Measurements from ENCODE around the gene MGRN1.

MGRN1 gene

GRCh38 chr16:4646773-4647643, 22.4 kb downstream of the MGRN1 start:
- H2BK120ac ChIP-seq (ENCODE audit: low read depth, low read length), result no peak overlapping the region
- DNase-seq, result no peak

GRCh38 chr16:4647644-4647980, 23.0 kb downstream of the MGRN1 start:
- Histone ChIP-seq H3K4me1 (ENCODE audit: control insufficient read depth, insufficient read depth, low read depth, low read length) (peaks cover 17% of the 10 kb centered on the region), H3K36me3 (ENCODE audit: control insufficient read depth in 1 of 2, insufficient read depth in 2 of 2, low read depth in 1 of 2, low read length in 2 of 2) (peaks cover 38 to 58% of the 10 kb centered on the region in 2 experiments), H3K27ac (ENCODE audit: low read length, poor library complexity, severe bottlenecking) (no peak overlapping the region), H4K8ac (ENCODE audit: low read length) (no peak overlapping the region), H3K4ac (ENCODE audit: low read depth in 1 of 2, low read length in 2 of 2) (no peak overlapping the region), H2BK120ac (ENCODE audit: low read depth, low read length) (no peak overlapping the region), H3K4me3 (ENCODE audit: insufficient read depth in 1 of 2, low read depth in 1 of 2, low read length in 2 of 2) (no peak overlapping the region), H3K27me3 (ENCODE audit: control insufficient read depth in 1 of 2, insufficient read depth in 1 of 2, low read length in 2 of 2) (no peaks in the 10 kb centered on the region), H3K14ac (ENCODE audit: low read length in 2 of 2) (no peak overlapping the region), H3K9ac (ENCODE audit: low read length) (no peak overlapping the region), H3K9me3 (ENCODE audit: control insufficient read depth, low read length) (no peaks in the 10 kb centered on the region), H2BK15ac (ENCODE audit: low read depth, poor library complexity, severe bottlenecking) (no peak overlapping the region), H2BK5ac (ENCODE audit: low read depth, low read length, poor library complexity, severe bottlenecking) (no peak overlapping the region), H2AFZ (ENCODE audit: low read depth, low read length) (no peak overlapping the region), H4K91ac (ENCODE audit: low read length) (no peak overlapping the region), H3K23ac (ENCODE audit: low read length in 2 of 2) (no peak overlapping the region), H3K18ac (ENCODE audit: low read depth in 1 of 2, low read length in 2 of 2) (no peak overlapping the region), H2BK12ac (ENCODE audit: low read length in 2 of 2) (no peak overlapping the region), H3K79me1 (replicated peaks; ENCODE audit: low read length, poor library complexity, severe bottlenecking) (peaks cover 36% of the 10 kb centered on the region), H2AK5ac (ENCODE audit: low read length, severe bottlenecking) (no peak overlapping the region), H3K4me2 (ENCODE audit: low read length, poor library complexity, severe bottlenecking) (no peak overlapping the region)
- no peak for DNase-seq
- 99% methylated on average over 8 of the region's 8 CpGs for WGBS

More at GRCh38 chr16:4646773-4647643, 22.4 kb downstream of the MGRN1 start:
- Histone ChIP-seq H3K27me3 (ENCODE audit: control insufficient read depth in 1 of 2, insufficient read depth in 1 of 2, low read length in 2 of 2) (no peaks in the 10 kb centered on the region), H3K18ac (ENCODE audit: low read depth in 1 of 2, low read length in 2 of 2) (no peak overlapping the region), H3K27ac (ENCODE audit: low read length, poor library complexity, severe bottlenecking) (no peak overlapping the region), H3K9me3 (ENCODE audit: control insufficient read depth, low read length) (no peaks in the 10 kb centered on the region), H3K9ac (ENCODE audit: low read length) (no peak overlapping the region), H3K79me1 (replicated peaks; ENCODE audit: low read length, poor library complexity, severe bottlenecking) (peaks cover 30% of the 10 kb centered on the region), H3K4me3 (ENCODE audit: insufficient read depth in 1 of 2, low read depth in 1 of 2, low read length in 2 of 2) (no peak overlapping the region), H4K91ac (ENCODE audit: low read length) (peak overlapping the region; percentile 28), H4K8ac (ENCODE audit: low read length) (no peak overlapping the region), H2BK5ac (ENCODE audit: low read depth, low read length, poor library complexity, severe bottlenecking) (no peak overlapping the region), H2AFZ (ENCODE audit: low read depth, low read length) (no peak overlapping the region), H2BK12ac (ENCODE audit: low read length in 2 of 2) (no peak overlapping the region), H3K36me3 (ENCODE audit: control insufficient read depth in 1 of 2, insufficient read depth in 2 of 2, low read depth in 1 of 2, low read length in 2 of 2) (peaks cover 32 to 52% of the 10 kb centered on the region in 2 experiments), H2AK5ac (ENCODE audit: low read length, severe bottlenecking) (no peak overlapping the region), H3K14ac (ENCODE audit: low read length in 2 of 2) (no peak overlapping the region), H3K4ac (ENCODE audit: low read depth in 1 of 2, low read length in 2 of 2) (no peak overlapping the region), H3K4me1 (ENCODE audit: control insufficient read depth, insufficient read depth, low read depth, low read length) (peaks cover 12% of the 10 kb centered on the region), H2BK15ac (ENCODE audit: low read depth, poor library complexity, severe bottlenecking) (no peak overlapping the region), H3K23ac (ENCODE audit: low read length in 2 of 2) (no peak overlapping the region), H3K4me2 (ENCODE audit: low read length, poor library complexity, severe bottlenecking) (no peak overlapping the region)
- WGBS, result 96% methylated on average over 22 of the region's 22 CpGs

GRCh38 chr16:4648917-4649316, 24.3 kb downstream of the MGRN1 start:
- H2AK5ac ChIP-seq (ENCODE audit: low read length, severe bottlenecking), result no peak overlapping the region
- no peak overlapping the region for H2AFZ ChIP-seq (ENCODE audit: low read depth, low read length)
- 95% methylated on average over 13 of the region's 13 CpGs for WGBS
- no peak overlapping the region for H3K9ac ChIP-seq (ENCODE audit: low read length)
- H2BK15ac ChIP-seq (ENCODE audit: low read depth, poor library complexity, severe bottlenecking), result no peak overlapping the region
- no peaks in the 10 kb centered on the region for H3K27me3 ChIP-seq (ENCODE audit: control insufficient read depth in 1 of 2, insufficient read depth in 1 of 2, low read length in 2 of 2)
- no peak overlapping the region for H3K27ac ChIP-seq (ENCODE audit: low read length, poor library complexity, severe bottlenecking)
- H3K36me3 ChIP-seq (ENCODE audit: control insufficient read depth in 1 of 2, insufficient read depth in 2 of 2, low read depth in 1 of 2, low read length in 2 of 2), result peaks cover 49 to 64% of the 10 kb centered on the region in 2 experiments
- H4K91ac ChIP-seq (ENCODE audit: low read length), result no peak overlapping the region
- H3K4me3 ChIP-seq (ENCODE audit: insufficient read depth in 1 of 2, low read depth in 1 of 2, low read length in 2 of 2), result no peak overlapping the region
- peaks cover 42% of the 10 kb centered on the region for H3K79me1 ChIP-seq (replicated peaks; ENCODE audit: low read length, poor library complexity, severe bottlenecking)
- no peak for DNase-seq
- no peak overlapping the region for H3K4me2 ChIP-seq (ENCODE audit: low read length, poor library complexity, severe bottlenecking)
- no peak overlapping the region for H3K18ac ChIP-seq (ENCODE audit: low read depth in 1 of 2, low read length in 2 of 2)
- no peak overlapping the region for H2BK12ac ChIP-seq (ENCODE audit: low read length in 2 of 2)
- H3K14ac ChIP-seq (ENCODE audit: low read length in 2 of 2), result no peak overlapping the region
- no peaks in the 10 kb centered on the region for H3K9me3 ChIP-seq (ENCODE audit: control insufficient read depth, low read length)
- no peak overlapping the region for H2BK120ac ChIP-seq (ENCODE audit: low read depth, low read length)
- no peak overlapping the region for H2BK5ac ChIP-seq (ENCODE audit: low read depth, low read length, poor library complexity, severe bottlenecking)
- H3K23ac ChIP-seq (ENCODE audit: low read length in 2 of 2), result no peak overlapping the region
- peaks cover 27% of the 10 kb centered on the region for H3K4me1 ChIP-seq (ENCODE audit: control insufficient read depth, insufficient read depth, low read depth, low read length)
- H3K4ac ChIP-seq (ENCODE audit: low read depth in 1 of 2, low read length in 2 of 2), result no peak overlapping the region
- H4K8ac ChIP-seq (ENCODE audit: low read length), result no peak overlapping the region

- Histone ChIP-seq H4K8ac (ENCODE audit: low read length) (no peak overlapping the region), H3K27me3 (ENCODE audit: control insufficient read depth in 1 of 2, insufficient read depth in 1 of 2, low read length in 2 of 2) (no peaks in the 10 kb centered on the region), H3K79me1 (replicated peaks; ENCODE audit: low read length, poor library complexity, severe bottlenecking) (peaks cover 52% of the 10 kb centered on the region), H3K23ac (ENCODE audit: low read length in 2 of 2) (no peak overlapping the region), H2BK120ac (ENCODE audit: low read depth, low read length) (no peak overlapping the region), H3K4ac (ENCODE audit: low read depth in 1 of 2, low read length in 2 of 2) (no peak overlapping the region), H3K4me1 (ENCODE audit: control insufficient read depth, insufficient read depth, low read depth, low read length) (peaks cover 33% of the 10 kb centered on the region), H3K36me3 (ENCODE audit: control insufficient read depth in 1 of 2, insufficient read depth in 2 of 2, low read depth in 1 of 2, low read length in 2 of 2) (peaks cover 56 to 71% of the 10 kb centered on the region in 2 experiments), H2AFZ (ENCODE audit: low read depth, low read length) (no peak overlapping the region), H2BK5ac (ENCODE audit: low read depth, low read length, poor library complexity, severe bottlenecking) (no peak overlapping the region), H3K14ac (ENCODE audit: low read length in 2 of 2) (no peak overlapping the region), H3K4me3 (ENCODE audit: insufficient read depth in 1 of 2, low read depth in 1 of 2, low read length in 2 of 2) (no peak overlapping the region), H3K4me2 (ENCODE audit: low read length, poor library complexity, severe bottlenecking) (no peak overlapping the region), H3K9ac (ENCODE audit: low read length) (no peak overlapping the region), H3K27ac (ENCODE audit: low read length, poor library complexity, severe bottlenecking) (no peak overlapping the region), H2BK12ac (ENCODE audit: low read length in 2 of 2) (no peak overlapping the region), H3K9me3 (ENCODE audit: control insufficient read depth, low read length) (no peaks in the 10 kb centered on the region), H2AK5ac (ENCODE audit: low read length, severe bottlenecking) (no peak overlapping the region), H2BK15ac (ENCODE audit: low read depth, poor library complexity, severe bottlenecking) (no peak overlapping the region), H4K91ac (ENCODE audit: low read length) (no peak overlapping the region), H3K18ac (ENCODE audit: low read depth in 1 of 2, low read length in 2 of 2) (no peak overlapping the region)
- DNase-seq, result no peak
- 97% methylated on average over 25 of the region's 25 CpGs for WGBS
Observed at GRCh38 chr16:4649744-4650442, 25.3 kb downstream of the MGRN1 start.

Measured in mesenchymal stem cell (in vitro differentiated cells and primary cell).